ENCODE measurements around the gene MRPL18. TPM values are rescaled to one million over a fixed set of nuclear protein-coding genes. Genes with fewer than 3 reads are reported as not detected.

MRPL18 gene
- polyA plus RNA-seq, 3 donors: 28.5 to 88.2 (median 74.1) TPM

DNA sequence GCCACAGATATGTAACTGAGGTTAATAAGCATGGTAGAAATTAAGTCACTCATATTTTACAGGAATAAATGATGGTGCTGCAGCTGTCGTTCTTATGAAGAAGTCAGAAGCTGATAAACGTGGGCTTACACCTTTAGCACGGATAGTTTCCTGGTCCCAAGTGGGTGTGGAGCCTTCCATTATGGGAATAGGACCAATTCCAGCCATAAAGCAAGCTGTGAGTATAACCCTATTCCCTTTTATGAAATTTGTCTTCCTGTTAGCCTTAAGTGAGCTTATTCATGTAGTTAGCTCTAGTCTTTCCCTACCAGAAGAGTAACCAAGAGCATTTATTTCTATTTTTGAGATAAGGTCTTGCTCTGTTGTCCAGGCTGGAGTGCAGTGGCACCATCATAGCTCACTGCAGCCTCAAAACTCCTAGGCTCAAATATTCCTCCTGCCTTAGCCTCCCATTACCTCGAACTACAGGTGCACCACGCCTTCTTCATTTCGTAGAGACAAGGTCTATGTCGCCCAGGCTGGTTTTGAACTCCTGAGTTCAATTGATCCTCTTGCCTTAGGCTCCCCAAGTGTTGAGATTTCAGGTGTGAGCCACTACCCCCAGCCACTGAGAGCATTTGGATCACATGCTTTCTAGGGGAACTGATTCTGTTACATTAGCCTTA lies 12.9 kb upstream of the MRPL18 start:
- peak overlapping the region in 3 of 7 donors; percentile 37 to 56 (median 39) for H3K27ac Mint-ChIP-seq

DNA sequence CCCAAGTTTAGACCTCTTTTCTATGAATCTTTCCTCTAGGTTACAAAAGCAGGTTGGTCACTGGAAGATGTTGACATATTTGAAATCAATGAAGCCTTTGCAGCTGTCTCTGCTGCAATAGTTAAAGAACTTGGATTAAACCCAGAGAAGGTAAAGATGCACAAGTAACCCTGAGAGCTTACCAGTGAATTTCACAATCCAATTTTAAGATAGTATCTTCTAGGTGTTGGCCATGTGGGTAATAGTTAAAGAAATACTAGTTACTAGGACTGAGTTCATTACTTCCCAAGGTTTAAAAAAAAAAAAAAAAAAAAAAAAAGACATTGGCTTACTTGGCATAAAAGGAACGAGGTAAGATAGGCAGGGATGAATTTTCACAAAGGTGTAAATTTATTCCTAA lies 12.1 kb upstream of the MRPL18 start:
- Mint-ChIP-seq H3K36me3 (peaks cover 72 to 81% of the 10 kb centered on the region in 2 donors), H3K4me3 (no peak overlapping the region), H3K27me3 (ENCODE audit: low read depth in 3 of 3) (no peaks in the 10 kb centered on the region), H3K9me3 (no peaks in the 10 kb centered on the region), H3K4me1 (no peaks in the 10 kb centered on the region), H3K27ac (no peak overlapping the region)
- intact Hi-C loops (cut with micrococcal nuclease): no loop called here
- Histone ChIP-seq H2AFZ (ENCODE audit: insufficient read depth, low read depth, low read length, poor library complexity, severe bottlenecking) (no peak overlapping the region), H3K4me2 (replicated peaks; ENCODE audit: extremely low read depth, low read length, poor library complexity, severe bottlenecking) (no peak overlapping the region), H4K20me1 (ENCODE audit: insufficient read depth, low read length) (peaks cover 24% of the 10 kb centered on the region), H3K79me2 (ENCODE audit: insufficient read depth, low read length) (peaks cover 16% of the 10 kb centered on the region), H3K4me1 (ENCODE audit: control insufficient read depth in 1 of 2, insufficient read depth in 2 of 2, low read length in 2 of 2) (no peaks in the 10 kb centered on the region), H3K9ac (ENCODE audit: insufficient read depth, low read length, poor library complexity, severe bottlenecking) (no peak overlapping the region), H3K4me3 (replicated peaks in 1 of 3; ENCODE audit: low read depth in 2 of 3, low read length in 3 of 3) (no peak overlapping the region), H3K36me3 (replicated peaks in 1 of 2; ENCODE audit: control insufficient read depth in 1 of 2, insufficient read depth in 2 of 2, low read length in 2 of 2) (peaks cover 63 to 81% of the 10 kb centered on the region in 2 donors), H3K27ac (ENCODE audit: low read depth in 1 of 2, low read length in 2 of 2) (no peak overlapping the region), H3K27me3 (ENCODE audit: control insufficient read depth in 2 of 2, insufficient read depth in 2 of 2, low read length in 2 of 2) (no peaks in the 10 kb centered on the region), H3K9me3 (replicated peaks in 1 of 2; ENCODE audit: control insufficient read depth in 1 of 2, insufficient read depth in 1 of 2, low read length in 2 of 2) (no peaks in the 10 kb centered on the region)
- no CpG with 5 or more reads among the region's 1 CpG for WGBS (ENCODE audit: insufficient coverage)
- TF ChIP-seq, protein P1, sequence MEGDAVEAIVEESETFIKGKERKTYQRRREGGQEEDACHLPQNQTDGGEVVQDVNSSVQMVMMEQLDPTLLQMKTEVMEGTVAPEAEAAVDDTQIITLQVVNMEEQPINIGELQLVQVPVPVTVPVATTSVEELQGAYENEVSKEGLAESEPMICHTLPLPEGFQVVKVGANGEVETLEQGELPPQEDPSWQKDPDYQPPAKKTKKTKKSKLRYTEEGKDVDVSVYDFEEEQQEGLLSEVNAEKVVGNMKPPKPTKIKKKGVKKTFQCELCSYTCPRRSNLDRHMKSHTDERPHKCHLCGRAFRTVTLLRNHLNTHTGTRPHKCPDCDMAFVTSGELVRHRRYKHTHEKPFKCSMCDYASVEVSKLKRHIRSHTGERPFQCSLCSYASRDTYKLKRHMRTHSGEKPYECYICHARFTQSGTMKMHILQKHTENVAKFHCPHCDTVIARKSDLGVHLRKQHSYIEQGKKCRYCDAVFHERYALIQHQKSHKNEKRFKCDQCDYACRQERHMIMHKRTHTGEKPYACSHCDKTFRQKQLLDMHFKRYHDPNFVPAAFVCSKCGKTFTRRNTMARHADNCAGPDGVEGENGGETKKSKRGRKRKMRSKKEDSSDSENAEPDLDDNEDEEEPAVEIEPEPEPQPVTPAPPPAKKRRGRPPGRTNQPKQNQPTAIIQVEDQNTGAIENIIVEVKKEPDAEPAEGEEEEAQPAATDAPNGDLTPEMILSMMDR (IDR thresholded peaks at IDR 0.05): no peak
- no peak for DNase-seq

More for the DNA sequence above, 12.9 kb upstream of the MRPL18 start:
- Histone ChIP-seq H2AFZ (ENCODE audit: insufficient read depth, low read depth, low read length, poor library complexity, severe bottlenecking) (no peak overlapping the region), H3K79me2 (ENCODE audit: insufficient read depth, low read length) (peaks cover 9% of the 10 kb centered on the region), H4K20me1 (ENCODE audit: insufficient read depth, low read length) (peaks cover 19% of the 10 kb centered on the region), H3K36me3 (replicated peaks in 1 of 2; ENCODE audit: control insufficient read depth in 1 of 2, insufficient read depth in 2 of 2, low read length in 2 of 2) (peaks cover 55 to 73% of the 10 kb centered on the region in 2 donors), H3K4me2 (replicated peaks; ENCODE audit: extremely low read depth, low read length, poor library complexity, severe bottlenecking) (no peak overlapping the region), H3K4me1 (ENCODE audit: control insufficient read depth in 1 of 2, insufficient read depth in 2 of 2, low read length in 2 of 2) (no peaks in the 10 kb centered on the region), H3K4me3 (replicated peaks in 1 of 3; ENCODE audit: low read depth in 2 of 3, low read length in 3 of 3) (no peak overlapping the region), H3K9ac (ENCODE audit: insufficient read depth, low read length, poor library complexity, severe bottlenecking) (no peak overlapping the region), H3K27me3 (ENCODE audit: control insufficient read depth in 2 of 2, insufficient read depth in 2 of 2, low read length in 2 of 2) (no peaks in the 10 kb centered on the region), H3K27ac (ENCODE audit: low read depth in 1 of 2, low read length in 2 of 2) (no peak overlapping the region), H3K9me3 (replicated peaks in 1 of 2; ENCODE audit: control insufficient read depth in 1 of 2, insufficient read depth in 1 of 2, low read length in 2 of 2) (no peaks in the 10 kb centered on the region)
- no peaks in the 10 kb centered on the region for H3K9me3 Mint-ChIP-seq
- intact Hi-C loops (cut with micrococcal nuclease): no loop called here
- H3K36me3 Mint-ChIP-seq: peaks cover 65 to 73% of the 10 kb centered on the region in 2 donors
- WGBS (ENCODE audit: insufficient coverage): no CpG with 5 or more reads among the region's 7 CpGs
- H3K4me1 Mint-ChIP-seq: no peaks in the 10 kb centered on the region
- H3K4me3 Mint-ChIP-seq: no peak overlapping the region
- DNase-seq: no peak
- TF ChIP-seq, protein P1 (IDR thresholded peaks at IDR 0.05): no peak
- no peaks in the 10 kb centered on the region for H3K27me3 Mint-ChIP-seq (ENCODE audit: low read depth in 3 of 3)

Measured in CD14-positive monocyte (primary cell).